Activated naive CD8-positive, alpha-beta T cell (primary cell): ENCODE measurements around the gene UBE3A.
A peak's percentile ranks its signal among the peaks of the same experiment; 100 is the strongest.
"Not testable (repeated sequence)": the region's sequence is repeated elsewhere in the genome, so short reads cannot be mapped to it uniquely, and the experiment has no call there.

Experiments used
- H3K27ac Mint-ChIP-seq: one replicate; pipeline ENCODE4 v1.8.0; 2021; ENCODE audit warnings: mixed read lengths
- H3K27me3 Mint-ChIP-seq: one replicate; pipeline ENCODE4 v1.8.0; 2021; ENCODE audit warnings: mixed read lengths
- H3K36me3 Mint-ChIP-seq: one replicate; pipeline ENCODE4 v1.8.0; 2021; ENCODE audit warnings: mixed read lengths
- H3K4me1 Mint-ChIP-seq: one replicate; pipeline ENCODE4 v1.8.0; 2021; ENCODE audit warnings: low read depth, mixed read lengths
- H3K4me3 Mint-ChIP-seq: one replicate; pipeline ENCODE4 v1.8.0; 2021; ENCODE audit warnings: mild to moderate bottlenecking, mixed read lengths
- H3K9me3 Mint-ChIP-seq: one replicate; pipeline ENCODE4 v1.8.0; 2021; ENCODE audit warnings: low read depth, mixed read lengths

UBE3A gene

GRCh38 chr15:25454771-25455170 is 15.9 kb upstream of the UBE3A start:
- no peaks in the 10 kb centered on the region for H3K27me3 Mint-ChIP-seq
- H3K4me1 Mint-ChIP-seq = no peaks in the 10 kb centered on the region
- peaks cover 6% of the 10 kb centered on the region for H3K9me3 Mint-ChIP-seq
- peaks cover 4% of the 10 kb centered on the region for H3K36me3 Mint-ChIP-seq
- no peak overlapping the region for H3K4me3 Mint-ChIP-seq
- no peak overlapping the region for H3K27ac Mint-ChIP-seq

GRCh38 chr15:25453246-25453645 is 14.4 kb upstream of the UBE3A start:
- H3K27ac Mint-ChIP-seq, H3K4me3 Mint-ChIP-seq, H3K27me3 Mint-ChIP-seq, H3K4me1 Mint-ChIP-seq, H3K9me3 Mint-ChIP-seq, H3K36me3 Mint-ChIP-seq: not testable (repeated sequence)

- Mint-ChIP-seq H3K36me3 (peaks cover 3% of the 10 kb centered on the region), H3K9me3 (peaks cover 6% of the 10 kb centered on the region), H3K4me3 (no peak overlapping the region), H3K27me3 (peaks cover 9% of the 10 kb centered on the region), H3K27ac (no peak overlapping the region), H3K4me1 (no peaks in the 10 kb centered on the region)
Observed at GRCh38 chr15:25451501-25451900, 12.7 kb upstream of the UBE3A start.

- Mint-ChIP-seq H3K27ac (no peak overlapping the region), H3K27me3 (peaks cover 9% of the 10 kb centered on the region), H3K4me3 (no peak overlapping the region), H3K36me3 (peaks cover 9% of the 10 kb centered on the region), H3K9me3 (peaks cover 6% of the 10 kb centered on the region), H3K4me1 (no peaks in the 10 kb centered on the region)
Observed at GRCh38 chr15:25450163-25450562, 11.3 kb upstream of the UBE3A start.

GRCh38 chr15:25446076-25446475 is 7.3 kb upstream of the UBE3A start:
- H3K4me3 Mint-ChIP-seq = no peak overlapping the region
- H3K27ac Mint-ChIP-seq = no peak overlapping the region
- H3K4me1 Mint-ChIP-seq = no peaks in the 10 kb centered on the region
- H3K36me3 Mint-ChIP-seq = peaks cover 14% of the 10 kb centered on the region
- H3K27me3 Mint-ChIP-seq = peaks cover 12% of the 10 kb centered on the region
- H3K9me3 Mint-ChIP-seq = peaks cover 2% of the 10 kb centered on the region

- Mint-ChIP-seq H3K4me1 (no peaks in the 10 kb centered on the region), H3K4me3 (no peak overlapping the region)
Observed at GRCh38 chr15:25445412-25445811, 6.6 kb upstream of the UBE3A start.

GRCh38 chr15:25441111-25441510 is 2.3 kb upstream of the UBE3A start:
- no peak overlapping the region for H3K27ac Mint-ChIP-seq

More at GRCh38 chr15:25445412-25445811, 6.6 kb upstream of the UBE3A start:
- H3K27me3 Mint-ChIP-seq = peaks cover 12% of the 10 kb centered on the region
- peaks cover 14% of the 10 kb centered on the region for H3K36me3 Mint-ChIP-seq
- no peaks in the 10 kb centered on the region for H3K9me3 Mint-ChIP-seq
- no peak overlapping the region for H3K27ac Mint-ChIP-seq

GRCh38 chr15:25439369-25439836 is 579 bp upstream of the UBE3A start:
- Mint-ChIP-seq H3K27me3 (peaks cover 1% of the 10 kb centered on the region), H3K4me1 (peaks cover 28% of the 10 kb centered on the region), H3K4me3 (peak overlapping the region; percentile 84), H3K36me3 (peaks cover 5% of the 10 kb centered on the region), H3K9me3 (no peaks in the 10 kb centered on the region), H3K27ac (peak overlapping the region; percentile 91)

More at GRCh38 chr15:25441111-25441510, 2.3 kb upstream of the UBE3A start:
- H3K36me3 Mint-ChIP-seq = peaks cover 11% of the 10 kb centered on the region
- no peak overlapping the region for H3K4me3 Mint-ChIP-seq
- peaks cover 13% of the 10 kb centered on the region for H3K4me1 Mint-ChIP-seq
- H3K27me3 Mint-ChIP-seq = peaks cover 4% of the 10 kb centered on the region
- H3K9me3 Mint-ChIP-seq = no peaks in the 10 kb centered on the region

- Mint-ChIP-seq H3K36me3 (no peaks in the 10 kb centered on the region), H3K27me3 (no peaks in the 10 kb centered on the region), H3K4me3 (peak overlapping the region; percentile 94), H3K4me1 (peaks cover 38% of the 10 kb centered on the region), H3K9me3 (no peaks in the 10 kb centered on the region), H3K27ac (peak overlapping the region; percentile 83)
Observed at GRCh38 chr15:25437777-25438600, 835 bp downstream of the UBE3A start.

GRCh38 chr15:25436707-25437106 is 2.1 kb downstream of the UBE3A start:
- no peaks in the 10 kb centered on the region for H3K27me3 Mint-ChIP-seq
- no peak overlapping the region for H3K27ac Mint-ChIP-seq

GRCh38 chr15:25435474-25436243 is 3.2 kb downstream of the UBE3A start:
- H3K4me3 Mint-ChIP-seq = peak overlapping the region; percentile 94
- H3K27ac Mint-ChIP-seq = no peak overlapping the region
- peaks cover 4% of the 10 kb centered on the region for H3K36me3 Mint-ChIP-seq
- H3K9me3 Mint-ChIP-seq = no peaks in the 10 kb centered on the region
- H3K27me3 Mint-ChIP-seq = no peaks in the 10 kb centered on the region
- H3K4me1 Mint-ChIP-seq = peaks cover 62% of the 10 kb centered on the region

More at GRCh38 chr15:25436707-25437106, 2.1 kb downstream of the UBE3A start:
- peaks cover 2% of the 10 kb centered on the region for H3K36me3 Mint-ChIP-seq
- peaks cover 51% of the 10 kb centered on the region for H3K4me1 Mint-ChIP-seq
- no peaks in the 10 kb centered on the region for H3K9me3 Mint-ChIP-seq
- peak overlapping the region; percentile 94 for H3K4me3 Mint-ChIP-seq

GRCh38 chr15:25433118-25433865 is 5.5 kb downstream of the UBE3A start:
- Mint-ChIP-seq H3K36me3 (peaks cover 4% of the 10 kb centered on the region), H3K9me3 (no peaks in the 10 kb centered on the region), H3K4me3 (no peak overlapping the region), H3K27ac (peak overlapping the region; percentile 28), H3K27me3 (no peaks in the 10 kb centered on the region), H3K4me1 (peaks cover 80% of the 10 kb centered on the region)

- H3K4me3 Mint-ChIP-seq = peak overlapping the region; percentile 46
- no peak overlapping the region for H3K27ac Mint-ChIP-seq
- no peaks in the 10 kb centered on the region for H3K27me3 Mint-ChIP-seq
- H3K9me3 Mint-ChIP-seq = no peaks in the 10 kb centered on the region
- peaks cover 6% of the 10 kb centered on the region for H3K36me3 Mint-ChIP-seq
- H3K4me1 Mint-ChIP-seq = peaks cover 88% of the 10 kb centered on the region
Observed at GRCh38 chr15:25431836-25432561, 6.8 kb downstream of the UBE3A start.

- H3K9me3 Mint-ChIP-seq = peaks cover 6% of the 10 kb centered on the region
- H3K27ac Mint-ChIP-seq = peak overlapping the region; percentile 17
- peaks cover 17% of the 10 kb centered on the region for H3K36me3 Mint-ChIP-seq
- H3K4me1 Mint-ChIP-seq = peaks cover 80% of the 10 kb centered on the region
- no peaks in the 10 kb centered on the region for H3K27me3 Mint-ChIP-seq
- H3K4me3 Mint-ChIP-seq = no peak overlapping the region
Observed at GRCh38 chr15:25427861-25428260, 11.0 kb downstream of the UBE3A start.
